ENCODE results near the gene TERT. TPM values are rescaled to one million over a fixed set of nuclear protein-coding genes. Genes with fewer than 3 reads are reported as not detected.
A peak's percentile ranks its signal among the peaks of the same experiment; 100 is the strongest.

The TERT gene
- total and polyA plus RNA-seq, 2 of the 13 experiments (the other 11 are each of a cell fraction or from before 2014, with no cell fraction given) = 4.3 to 5.9 TPM

- TF ChIP-seq CHD2 (IDR thresholded peaks at IDR 0.05; ENCODE audit: low read depth, low read length) = no peak
- TF ChIP-seq DNMT3B (CRISPR knock-in tag; conservative IDR thresholded peaks at IDR 0.05) = no peak
- no peak for TF ChIP-seq ZNF33A (CRISPR knock-in tag; IDR thresholded peaks at IDR 0.05; ENCODE audit: borderline replicate concordance)
- TF ChIP-seq ARNTL (CRISPR knock-in tag; IDR thresholded peaks at IDR 0.05) = no peak
- no peak for TF ChIP-seq ZSCAN30 (CRISPR knock-in tag; IDR thresholded peaks at IDR 0.05)
- peak; percentile 30; the same call in 1 of the 2 replicates for TF ChIP-seq DRAP1 (CRISPR knock-in tag; IDR thresholded peaks at IDR 0.05)
- peak; percentile 62; the same call in 1 of the 2 replicates for TF ChIP-seq HIVEP1 (CRISPR knock-in tag; IDR thresholded peaks at IDR 0.05)
- no peak for TF ChIP-seq ZNF747 (CRISPR knock-in tag; IDR thresholded peaks at IDR 0.05; ENCODE audit: borderline replicate concordance)
- TF ChIP-seq SMC3 (IDR thresholded peaks at IDR 0.05; ENCODE audit: low read length) = no peak
- TF ChIP-seq USF2 (IDR thresholded peaks at IDR 0.05; ENCODE audit: low read depth, low read length) = 0 out of 2 replicates have a peak, but pooled peaks have one; percentile 19
- no peak for TF ChIP-seq USF2 (CRISPR knock-in tag; IDR thresholded peaks at IDR 0.05; ENCODE audit: borderline replicate concordance)
- no peak for TF ChIP-seq ZNF589 (CRISPR knock-in tag; conservative IDR thresholded peaks at IDR 0.05)
- TF ChIP-seq YEATS2 (CRISPR knock-in tag; IDR thresholded peaks at IDR 0.05; ENCODE audit: borderline replicate concordance) = peak; percentile 19; the same call in 1 of the 2 replicates
- no peak for TF ChIP-seq ZNF556 (CRISPR knock-in tag; IDR thresholded peaks at IDR 0.05; ENCODE audit: borderline replicate concordance)
- no peak for TF ChIP-seq GABPA (IDR thresholded peaks at IDR 0.05; ENCODE audit: low read depth, low read length)
- no peak for TF ChIP-seq GABPA (CRISPR knock-in tag; IDR thresholded peaks at IDR 0.05; ENCODE audit: low read depth)
- no peak for TF ChIP-seq FOXP1 (IDR thresholded peaks at IDR 0.05)
- TF ChIP-seq FOXP1 (CRISPR knock-in tag; IDR thresholded peaks at IDR 0.05) = peak; percentile 29; the same call in 1 of the 2 replicates
- peak; percentile 25; the same call in 1 of the 2 replicates for TF ChIP-seq ZHX1 (CRISPR knock-in tag; IDR thresholded peaks at IDR 0.05; ENCODE audit: low read depth)
- peak; percentile 68 for TF ChIP-seq FOXA3 (CRISPR knock-in tag; IDR thresholded peaks at IDR 0.05)
- TF ChIP-seq NR2F6 (IDR thresholded peaks at IDR 0.05) = peak; percentile 49; the same call in 1 of the 2 replicates
- peak; percentile 35; the same call in 1 of the 2 replicates for TF ChIP-seq NR2F6 (CRISPR knock-in tag; IDR thresholded peaks at IDR 0.05)
- TF ChIP-seq NFKBIZ (CRISPR knock-in tag; IDR thresholded peaks at IDR 0.05) = no peak
- no peak for TF ChIP-seq ATF3 (CRISPR knock-in tag; IDR thresholded peaks at IDR 0.05)
- TF ChIP-seq KDM2A (CRISPR knock-in tag; IDR thresholded peaks at IDR 0.05; ENCODE audit: borderline replicate concordance, low read depth) = peak; percentile 64; the same call in 1 of the 2 replicates
- no peak for TF ChIP-seq FOXJ3 (CRISPR knock-in tag; IDR thresholded peaks at IDR 0.05; ENCODE audit: borderline replicate concordance)
Measured at GRCh38 chr5:1315709-1316587, 21.1 kb upstream of the TERT start (continued).

Measured in HepG2 (cell line).